Measurements from ENCODE around the gene DCLRE1B.
"Not testable (repeated sequence)": the region's sequence is repeated elsewhere in the genome, so short reads cannot be mapped to it uniquely, and the experiment has no call there.

The DCLRE1B gene

GRCh38 chr1:113948151-113948550, 43.0 kb downstream of the DCLRE1B start:
- not testable (repeated sequence) for FAIRE-seq

GRCh38 chr1:113949007-113949406, 43.9 kb downstream of the DCLRE1B start:
- no peak for FAIRE-seq

- no peak for FAIRE-seq
Observed at GRCh38 chr1:113950908-113951307, 45.8 kb downstream of the DCLRE1B start.

GRCh38 chr1:113951719-113952118, 46.6 kb downstream of the DCLRE1B start:
- no peak for FAIRE-seq

GRCh38 chr1:113957984-113958383, 52.9 kb downstream of the DCLRE1B start:
- FAIRE-seq = no peak

- FAIRE-seq = no peak
Observed at GRCh38 chr1:113958691-113959090, 53.6 kb downstream of the DCLRE1B start.

- no peak for FAIRE-seq
Observed at GRCh38 chr1:113963281-113963906, 58.3 kb downstream of the DCLRE1B start.

All from A204.1 (cell line).